GM15510 (cell line): Measurements from ENCODE around the gene RRBP1.

Experiments
- POLR2A ChIP-seq: IDR thresholded peaks from 3 replicates; pipeline ENCODE4 v1.6.1; 2011; ENCODE audit warnings: borderline replicate concordance; ENCODE audit not compliant: insufficient read length; ENCODE audit errors: extremely low read depth

RRBP1 gene

DNA sequence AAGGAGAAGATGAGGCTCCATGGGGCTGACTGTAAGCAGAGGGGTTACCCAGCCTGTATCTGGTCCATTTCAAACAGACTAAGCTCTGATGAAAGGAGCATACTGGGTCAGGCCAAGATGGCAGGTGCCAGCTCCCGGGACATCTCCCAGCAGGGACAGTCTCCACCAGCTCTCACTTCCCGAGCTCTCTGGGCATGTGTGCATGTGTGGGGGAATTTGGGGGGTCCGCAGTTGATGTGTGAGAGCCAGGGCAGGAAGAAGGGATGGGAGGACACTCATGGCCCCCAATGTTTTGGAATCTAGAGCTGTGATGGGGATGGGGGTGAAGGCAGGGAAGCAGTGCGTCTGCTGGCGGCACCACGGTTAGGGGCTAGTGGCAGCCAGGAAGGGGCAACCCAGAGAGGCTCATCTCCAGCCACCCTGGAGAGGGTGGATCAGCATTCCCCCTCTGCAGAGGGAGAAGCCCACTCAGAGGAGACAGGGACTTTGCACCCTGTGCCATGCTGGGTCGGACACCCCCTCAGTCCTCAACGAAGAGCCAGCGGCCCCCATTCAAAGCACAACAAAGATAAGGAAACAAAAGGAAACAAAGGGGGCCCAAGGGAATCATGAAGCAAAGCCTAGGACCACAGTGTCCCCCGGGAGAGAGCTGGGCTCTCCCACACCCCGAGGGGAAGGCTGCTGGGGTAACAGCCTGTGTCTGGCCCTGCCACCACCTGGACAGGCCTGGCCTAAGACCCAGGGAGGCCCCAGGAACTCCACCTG is 59.8 kb downstream of the RRBP1 start:
- no peak for TF ChIP-seq POLR2A

DNA sequence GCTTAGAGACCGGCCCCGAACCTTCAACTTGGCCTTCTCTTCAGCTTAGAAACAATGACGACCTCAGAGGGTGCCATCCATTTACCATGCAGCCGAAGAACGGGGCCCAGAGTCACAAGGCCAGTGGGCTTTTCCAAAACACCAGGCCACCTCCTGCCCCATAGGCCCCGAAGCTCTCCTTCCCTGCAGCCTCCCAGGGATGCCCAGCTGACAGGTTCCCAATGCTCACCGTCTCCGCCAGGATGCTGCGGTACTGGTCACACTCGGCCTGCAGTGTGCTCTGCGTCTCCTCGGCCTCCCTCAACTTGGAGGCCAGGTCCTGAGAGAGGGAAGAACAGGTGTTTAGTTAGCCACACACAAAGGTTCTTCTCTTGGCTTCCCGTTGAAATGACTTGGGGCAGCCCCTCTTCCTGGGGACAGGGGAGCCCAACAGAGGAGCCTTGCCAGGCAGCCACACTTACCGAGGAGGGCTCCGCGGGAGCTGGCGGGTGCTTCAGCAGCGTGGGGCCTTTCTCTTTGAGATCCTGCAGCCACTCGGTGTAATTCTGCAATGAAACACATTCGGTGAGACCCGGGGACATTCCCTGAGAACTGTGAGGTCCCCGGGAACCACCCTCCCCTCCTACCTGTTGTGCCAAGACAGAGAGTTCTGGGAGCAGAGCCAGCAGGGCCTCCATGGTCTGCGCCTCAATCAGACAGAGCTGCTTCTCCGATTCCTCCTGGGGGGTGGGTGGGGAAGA is 60.6 kb downstream of the RRBP1 start:
- no peak for TF ChIP-seq POLR2A

DNA sequence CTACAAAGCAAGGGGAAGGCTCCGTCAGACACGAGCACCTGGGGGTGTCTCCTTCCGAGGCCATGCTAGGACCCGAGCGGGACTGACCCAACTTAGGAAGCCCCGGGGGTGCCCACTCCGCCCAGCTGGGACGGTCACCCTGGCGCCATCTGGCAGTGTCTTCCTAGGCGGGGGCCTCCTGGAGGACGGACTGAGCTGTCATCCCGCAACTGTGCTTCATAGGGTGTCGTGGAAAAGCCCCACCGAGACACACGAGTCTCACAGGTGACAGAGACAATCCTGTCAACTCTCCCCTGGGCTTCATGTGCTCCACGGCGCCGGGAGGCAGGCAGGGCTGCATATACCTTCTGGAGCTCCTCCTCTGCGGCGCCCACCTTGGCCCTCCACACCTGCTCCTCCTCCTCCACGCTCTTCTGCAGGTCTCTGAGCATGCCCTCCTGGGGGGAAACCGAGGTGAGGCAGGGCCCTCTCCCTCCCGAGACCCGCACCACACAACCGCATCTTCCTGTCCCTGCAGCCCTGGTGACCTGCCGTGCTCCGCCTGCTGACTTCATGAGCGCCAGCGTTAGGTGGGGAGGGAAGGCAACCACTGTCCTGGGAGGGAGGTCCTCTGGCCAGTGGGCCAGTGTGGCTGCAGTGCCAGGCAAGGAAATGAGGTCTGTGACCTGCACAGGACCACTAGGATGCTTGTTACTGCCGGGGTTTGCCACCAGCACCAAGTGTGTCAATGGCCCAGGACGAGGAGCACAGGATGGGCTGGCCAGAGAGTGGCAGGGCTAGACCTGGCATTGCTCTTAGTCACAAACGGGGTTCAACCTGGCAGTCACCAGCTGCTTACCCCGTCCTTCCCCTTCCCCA is 61.4 kb downstream of the RRBP1 start:
- no peak for TF ChIP-seq POLR2A

DNA sequence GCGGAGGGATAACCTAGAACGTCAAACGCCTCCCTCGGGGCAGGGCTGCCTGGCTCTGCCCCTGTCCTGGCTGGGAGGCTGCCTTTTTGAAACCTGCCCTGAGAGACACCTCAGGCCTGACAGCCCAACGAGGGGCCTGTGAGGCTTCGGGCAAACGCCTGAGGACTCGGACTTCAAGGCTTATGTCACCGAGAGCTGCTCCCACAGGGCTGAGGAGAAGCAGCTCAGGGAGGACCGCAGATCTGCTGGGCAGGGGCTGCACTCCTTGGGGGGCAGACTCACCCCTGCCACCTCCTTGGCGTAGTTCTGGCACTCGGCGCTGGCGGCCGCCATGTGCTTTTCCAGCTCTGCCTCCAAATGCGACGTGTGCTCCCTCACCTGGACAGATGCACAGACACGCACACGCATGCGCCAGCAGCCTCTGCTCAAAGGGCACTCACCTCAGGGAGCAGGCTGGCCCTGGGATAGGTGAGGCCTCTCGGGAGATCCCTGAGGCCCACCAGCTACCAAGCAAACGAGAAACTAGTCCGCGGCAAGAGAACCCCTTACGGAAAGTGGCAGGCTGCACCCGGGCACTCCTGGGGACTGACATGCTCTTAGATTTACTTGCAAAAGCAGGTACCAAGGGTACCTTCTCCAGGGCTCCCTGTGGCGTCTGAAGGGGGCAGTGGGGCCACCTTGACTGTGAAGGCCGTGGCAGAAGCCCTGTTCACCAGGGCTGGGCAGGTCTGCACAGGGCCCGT is 62.5 kb downstream of the RRBP1 start:
- no peak for TF ChIP-seq POLR2A

DNA sequence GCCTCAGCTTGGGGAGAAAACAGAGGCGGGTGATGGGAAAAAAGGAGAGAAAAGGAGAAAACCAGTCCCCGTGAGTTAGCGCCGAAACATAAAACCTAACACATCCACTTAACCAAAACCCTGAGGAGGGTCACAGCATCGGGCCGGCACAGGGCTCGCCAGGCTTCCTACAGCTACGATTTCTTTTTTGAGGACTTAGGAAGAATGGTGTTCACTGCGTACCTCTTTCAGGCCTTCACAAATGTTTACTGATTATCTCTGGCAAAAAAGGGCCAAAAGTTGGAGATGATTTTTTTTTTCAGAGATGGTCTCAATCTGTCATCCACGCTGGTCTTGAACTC is 63.4 kb downstream of the RRBP1 start:
- TF ChIP-seq POLR2A: no peak

DNA sequence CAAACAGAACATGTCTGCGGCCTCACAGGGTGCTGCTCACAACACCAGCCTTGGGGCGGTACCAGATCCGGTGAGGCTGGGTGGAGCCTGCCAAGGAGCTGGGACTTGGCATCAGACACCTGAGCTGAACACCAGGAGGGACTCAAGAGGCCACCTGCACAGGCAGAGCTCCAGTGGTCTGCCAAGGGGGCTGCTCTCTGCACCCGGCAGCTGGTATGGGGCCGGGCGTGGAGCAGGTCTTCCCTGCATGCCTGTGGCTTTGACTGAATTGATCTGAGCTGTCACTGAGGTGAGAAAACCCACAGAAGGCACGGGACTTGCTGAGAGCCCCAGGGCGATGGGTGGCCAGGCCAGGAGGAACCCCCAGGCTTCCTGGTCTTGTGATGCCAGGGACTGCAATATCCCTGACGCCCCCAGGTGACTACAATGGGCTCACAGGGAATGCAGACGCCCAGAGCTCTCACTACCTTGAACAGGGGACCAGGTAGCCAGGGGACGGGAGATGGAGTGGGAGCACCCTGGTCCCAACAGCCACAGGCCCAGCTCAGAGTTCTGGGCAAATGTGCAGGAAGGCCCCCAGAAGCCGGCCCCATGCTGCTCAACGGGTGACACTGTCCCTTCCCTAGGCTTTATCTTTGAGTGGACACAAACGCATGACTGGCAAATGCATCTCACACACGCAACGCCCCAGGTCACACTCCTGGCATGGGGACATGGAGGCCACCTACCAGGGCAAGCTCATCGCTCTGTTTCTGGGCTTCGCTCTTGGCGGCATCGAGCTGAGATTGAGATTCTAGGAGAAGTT is 64.0 kb downstream of the RRBP1 start:
- TF ChIP-seq POLR2A: no peak

DNA sequence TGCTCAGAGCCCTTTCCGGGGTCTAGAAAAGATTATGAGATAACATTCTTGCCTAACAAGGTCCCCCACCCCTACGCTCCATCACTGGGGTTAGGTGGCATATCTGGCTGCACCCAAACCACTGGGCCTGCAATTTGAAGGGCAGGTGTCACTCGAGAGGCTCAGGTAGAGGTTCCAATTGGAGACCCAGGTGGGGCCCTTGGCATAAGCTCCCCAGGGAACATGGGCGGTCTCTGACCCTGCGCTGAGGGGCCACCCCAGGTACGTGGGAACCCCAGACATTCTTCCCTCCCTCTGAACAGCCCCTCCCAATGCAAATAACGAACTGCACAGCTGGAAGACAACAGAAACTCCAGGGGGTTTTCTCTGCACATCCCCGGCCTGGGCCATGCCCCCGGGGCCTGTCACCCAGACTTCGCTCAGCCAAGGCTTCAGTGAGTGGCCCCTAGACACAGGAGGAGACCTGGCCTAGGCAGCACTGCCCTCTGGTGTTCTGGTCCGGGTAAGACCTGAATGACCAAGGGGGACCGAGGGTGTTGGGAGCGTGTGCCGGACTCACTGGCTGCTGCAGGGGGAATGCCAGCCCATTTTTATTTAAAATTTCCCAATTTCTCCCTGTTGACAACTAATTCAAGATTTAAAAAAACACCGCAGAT is 64.7 kb downstream of the RRBP1 start:
- no peak for TF ChIP-seq POLR2A

DNA sequence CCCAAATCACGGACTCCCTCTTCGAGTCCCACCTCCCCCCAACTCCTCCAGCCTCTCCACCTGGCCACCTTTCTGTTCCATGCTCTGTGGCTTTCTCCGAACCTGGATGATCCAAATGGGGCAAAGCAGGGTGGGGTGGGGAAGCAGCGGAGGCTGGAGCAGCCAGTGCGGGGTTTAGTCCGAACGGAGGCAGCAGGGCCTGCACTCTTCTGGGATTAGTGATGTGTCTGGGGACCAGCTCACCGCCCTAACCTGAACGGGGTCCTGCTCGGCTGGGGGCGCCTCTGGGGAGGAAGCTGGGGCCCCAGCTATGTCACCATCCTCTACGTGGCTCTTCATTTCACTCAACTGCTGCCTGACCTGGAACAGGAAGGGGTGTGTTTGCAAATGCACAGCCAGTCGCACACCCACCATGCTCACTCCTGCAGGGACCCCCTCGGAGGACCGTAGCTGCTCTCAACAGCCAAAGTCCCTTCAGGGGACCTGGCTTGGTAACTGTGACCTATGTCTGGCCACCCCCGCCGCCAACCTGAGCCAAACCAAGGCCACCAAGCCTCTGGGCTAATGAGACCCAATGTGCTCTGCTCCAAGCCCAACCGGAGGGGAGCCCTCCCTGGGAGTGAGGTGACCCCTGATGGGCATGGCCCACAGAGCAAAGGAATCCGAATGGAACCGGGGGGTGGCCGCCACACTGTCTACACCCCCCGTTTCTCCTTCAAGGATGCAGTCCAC is 65.4 kb downstream of the RRBP1 start:
- TF ChIP-seq POLR2A: no peak

DNA sequence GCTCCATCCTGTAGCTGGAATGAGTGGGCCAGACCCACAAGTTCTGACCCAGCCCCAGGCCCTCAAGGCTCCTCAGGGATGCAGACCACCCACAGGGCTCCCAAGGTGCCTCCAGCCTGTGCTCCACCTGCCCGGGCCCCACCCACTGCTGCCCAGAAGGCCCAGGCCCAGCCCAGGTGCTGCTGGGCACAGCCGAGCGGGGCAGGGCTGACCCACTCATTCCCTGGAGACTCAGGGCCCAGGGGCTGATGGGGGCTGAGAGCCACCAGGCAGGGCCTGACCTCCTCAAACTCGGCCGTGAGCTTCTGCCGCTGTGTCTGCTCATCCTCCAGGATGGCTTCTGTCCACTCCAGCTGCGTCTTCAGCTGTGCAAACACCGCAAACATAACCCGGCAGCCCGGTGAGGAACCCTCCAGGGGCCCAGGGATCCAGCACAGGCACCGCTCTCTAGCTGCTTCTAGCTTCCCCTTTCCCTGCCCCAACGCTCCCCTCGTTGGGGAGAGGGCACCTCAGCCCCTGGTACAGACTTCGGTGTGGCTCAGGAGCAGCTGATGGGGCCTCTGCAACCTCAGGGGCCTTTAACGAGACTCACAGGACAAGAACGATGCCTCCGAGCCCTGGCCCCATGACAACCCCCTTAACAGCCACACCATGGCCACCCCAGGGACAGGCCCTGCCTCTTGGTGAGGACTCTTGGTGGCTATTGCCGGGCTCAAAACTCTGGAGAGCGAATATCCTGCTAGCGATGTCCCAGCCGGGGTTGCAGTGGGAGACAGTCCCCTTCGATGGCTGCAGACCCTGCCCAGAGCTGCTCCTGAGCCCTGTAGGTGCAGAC is 66.2 kb downstream of the RRBP1 start:
- TF ChIP-seq POLR2A: no peak

DNA sequence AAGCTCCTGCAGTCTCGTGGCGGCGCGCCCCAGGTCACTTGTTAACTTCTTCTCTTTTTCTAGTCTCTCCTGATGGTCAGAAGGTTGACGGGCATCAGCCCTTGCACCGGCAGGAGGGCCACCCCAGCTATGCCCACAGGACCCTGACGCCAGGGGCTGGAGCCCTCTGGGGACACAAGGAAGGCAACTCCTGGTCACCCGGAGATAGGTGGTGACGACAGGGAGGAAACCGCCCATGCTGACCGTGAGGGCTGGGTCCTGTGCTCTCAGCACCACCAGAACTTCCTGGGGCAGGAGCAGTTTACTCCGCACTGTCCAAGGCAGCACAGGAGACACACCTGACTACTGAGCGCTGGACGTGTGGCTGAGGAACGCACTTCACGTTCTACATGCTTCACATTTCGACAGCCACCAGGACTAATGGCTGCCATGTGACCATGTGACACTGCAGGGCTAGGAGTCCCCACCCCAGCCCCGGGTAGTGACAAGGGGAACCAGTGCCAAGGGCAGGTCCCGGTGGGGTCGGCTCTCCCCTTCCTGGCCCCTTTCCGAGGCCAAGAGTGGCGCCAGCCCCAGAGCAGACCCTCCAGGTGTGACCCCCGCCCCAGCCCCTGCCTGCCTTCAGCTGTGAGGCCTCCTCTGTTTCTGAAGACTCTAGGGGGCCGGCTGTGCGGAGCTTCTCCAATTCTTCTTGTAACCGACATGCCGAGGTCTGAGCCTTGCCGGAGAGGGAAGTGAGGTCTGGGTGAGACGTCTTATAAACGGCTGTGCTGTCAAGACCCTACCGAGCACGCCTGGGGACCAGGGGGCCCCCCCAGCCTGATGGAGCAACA is 67.0 kb downstream of the RRBP1 start:
- TF ChIP-seq POLR2A: no peak

DNA sequence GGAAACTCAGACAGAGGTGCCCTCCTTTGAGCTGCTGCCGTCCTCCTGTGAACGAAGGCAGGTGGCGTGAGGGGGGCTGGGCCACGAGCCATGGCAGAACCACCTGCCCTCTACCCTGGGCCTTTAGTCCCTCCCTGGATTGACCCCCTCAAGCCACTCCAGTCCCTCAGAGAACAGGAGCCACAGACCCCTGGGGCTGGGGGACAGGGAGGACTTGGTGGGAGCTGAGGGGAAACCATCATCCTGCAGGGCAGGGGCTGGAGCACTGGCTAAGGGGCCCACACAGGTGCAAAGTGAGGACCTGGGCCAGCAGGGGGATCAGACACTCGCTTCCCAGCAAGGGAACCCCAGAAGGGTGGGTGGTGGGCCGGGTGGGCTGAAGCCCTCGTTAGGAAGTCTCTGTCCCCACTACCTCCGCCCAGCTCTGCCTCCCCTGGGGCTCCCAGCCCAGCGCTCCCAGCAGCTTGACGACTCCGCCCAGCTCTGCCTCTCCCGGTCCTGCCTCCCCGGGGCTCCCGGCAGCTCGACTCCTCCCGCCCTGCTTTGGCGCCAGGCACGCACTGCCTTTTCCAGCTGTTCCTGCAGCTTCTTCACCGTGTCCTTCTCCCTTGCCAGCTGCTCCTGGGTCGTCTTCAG is 67.7 kb downstream of the RRBP1 start:
- TF ChIP-seq POLR2A: no peak
